ENCODE measurements around the gene RASGEF1B. TPM values are rescaled to one million over a fixed set of nuclear protein-coding genes. Genes with fewer than 3 reads are reported as not detected.
A peak's percentile ranks its signal among the peaks of the same experiment; 100 is the strongest.

The RASGEF1B gene
- total RNA-seq, 4 donors from 2014 or later, result 14.1 to 31.0 (median 26.2) TPM

GRCh38 chr4:81467672-81467964 is 4.1 kb downstream of the RASGEF1B start:
- H3K27me3 ChIP-seq, result no peaks in the 10 kb centered on the region
- H3K27ac ChIP-seq, result no peak overlapping the region
- H3K4me1 ChIP-seq, result peaks cover 14 to 72% (median 48%) of the 10 kb centered on the region in 4 donors
- WGBS, 2 donors (ENCODE audit: low coverage in 1 of 2), result 13 to 15% methylated on average over 1 of the region's 1 CpG
- intact Hi-C loops (cut with DNase I; ENCODE audit: low total_unique reads), result loop anchor here (5.0 kb wide), 1 partner anchor 375 kb away; no protein-coding TSS in a partner anchor
- no peaks in the 10 kb centered on the region for H3K36me3 ChIP-seq
- H3K9me3 ChIP-seq, result no peaks in the 10 kb centered on the region
- no peak overlapping the region for H3K4me3 ChIP-seq
- in situ Hi-C loops (cut with MboI; ENCODE audit: low pct_ligation_motif_present in 1 of 4, low pct_unique_long_range_greater_than_20kb in 1 of 4, low sequenced_read_pairs in 3 of 4), result loop anchor here (5.0 to 10.0 kb wide), 2 partner anchors 375 to 377 kb away; no protein-coding TSS in a partner anchor
- TF ChIP-seq EP300 (IDR thresholded peaks at IDR 0.05; ENCODE audit: low read depth) (no peak), CTCF (IDR thresholded peaks at IDR 0.05) (peak in 1 of 5 experiments; percentile 26)
- DNase-seq, result no peak

GRCh38 chr4:81466841-81467671 is 4.7 kb downstream of the RASGEF1B start:
- Histone ChIP-seq H3K27me3 (no peaks in the 10 kb centered on the region), H3K4me1 (peaks cover 15 to 73% (median 50%) of the 10 kb centered on the region in 4 donors), H3K9me3 (no peaks in the 10 kb centered on the region), H3K36me3 (no peaks in the 10 kb centered on the region), H3K4me3 (no peak overlapping the region), H3K27ac (peak overlapping the region; percentile 72 to 80 (median 76))
- TF ChIP-seq CTCF (IDR thresholded peaks at IDR 0.05), result peak; percentile 90 to 96 (median 93)
- TF ChIP-seq POLR2A (IDR thresholded peaks at IDR 0.05), result no peak
- TF ChIP-seq EP300 (IDR thresholded peaks at IDR 0.05; ENCODE audit: low read depth), result no peak
- no peak for TF ChIP-seq POLR2AphosphoS5 (IDR thresholded peaks at IDR 0.05)
- in situ Hi-C loops (cut with MboI; ENCODE audit: low pct_ligation_motif_present in 1 of 4, low pct_unique_long_range_greater_than_20kb in 1 of 4, low sequenced_read_pairs in 3 of 4) (loop anchor here (5.0 to 10.0 kb wide), 2 partner anchors 375 to 378 kb away; no protein-coding TSS in a partner anchor), intact Hi-C loops (cut with DNase I; ENCODE audit: low total_unique reads) (loop anchor here (5.0 kb wide), 1 partner anchor 375 kb away; no protein-coding TSS in a partner anchor)
- WGBS, 2 donors (ENCODE audit: low coverage in 1 of 2), result 26 to 27% methylated on average over 5 of the region's 5 CpGs
- peak; percentile 84 for DNase-seq

GRCh38 chr4:81465406-81466340 is 6.0 kb downstream of the RASGEF1B start:
- Histone ChIP-seq H3K4me1 (peaks cover 24 to 87% (median 60%) of the 10 kb centered on the region in 4 donors), H3K9me3 (no peaks in the 10 kb centered on the region), H3K27me3 (no peaks in the 10 kb centered on the region), H3K36me3 (no peaks in the 10 kb centered on the region), H3K27ac (peak overlapping the region; percentile 72 to 80 (median 76)), H3K4me3 (peak overlapping the region in 2 of 4 donors; percentile 5 to 16)
- DNase-seq, result no peak
- in situ Hi-C loops (cut with MboI; ENCODE audit: low pct_ligation_motif_present in 1 of 4, low pct_unique_long_range_greater_than_20kb in 1 of 4, low sequenced_read_pairs in 3 of 4), result loop anchor here (5.0 to 10.0 kb wide), 2 partner anchors 377 to 379 kb away; no protein-coding TSS in a partner anchor
- intact Hi-C loops (cut with DNase I; ENCODE audit: low total_unique reads), result loop anchor here (5.0 kb wide), 1 partner anchor 377 kb away; no protein-coding TSS in a partner anchor
- WGBS, 2 donors (ENCODE audit: low coverage in 1 of 2), result 35 to 48% methylated on average over 7 to 8 of the region's 8 CpGs
- TF ChIP-seq POLR2AphosphoS5 (IDR thresholded peaks at IDR 0.05) (peak in 2 of 3 donors; percentile 16 to 37), EP300 (IDR thresholded peaks at IDR 0.05; ENCODE audit: low read depth) (no peak)

- peaks cover 18 to 56% (median 30%) of the 10 kb centered on the region in 4 donors for H3K4me1 ChIP-seq
- TF ChIP-seq EP300 (IDR thresholded peaks at IDR 0.05; ENCODE audit: low read depth) (no peak), CTCF (IDR thresholded peaks at IDR 0.05) (peak in 1 of 5 experiments; percentile 16), POLR2A (IDR thresholded peaks at IDR 0.05) (no peak)
- H3K27me3 ChIP-seq, result no peaks in the 10 kb centered on the region
- no peak for DNase-seq
- intact Hi-C loops (cut with DNase I; ENCODE audit: low total_unique reads) (no loop called here), in situ Hi-C loops (cut with MboI; ENCODE audit: low pct_ligation_motif_present in 1 of 4, low pct_unique_long_range_greater_than_20kb in 1 of 4, low sequenced_read_pairs in 3 of 4) (loop anchor here in 1 of 4 donors (10.0 kb wide), 1 partner anchor 384 kb away; no protein-coding TSS in a partner anchor)
- peak overlapping the region in 2 of 4 donors; percentile 32 to 46 for H3K27ac ChIP-seq
- 60 to 100% methylated on average over 1 to 3 of the region's 3 CpGs for WGBS, 2 donors (ENCODE audit: low coverage in 1 of 2)
- H3K9me3 ChIP-seq, result no peaks in the 10 kb centered on the region
- no peak overlapping the region for H3K4me3 ChIP-seq
- H3K36me3 ChIP-seq, result peaks cover 0 to 4% (median 0%) of the 10 kb centered on the region in 4 donors
Measured at GRCh38 chr4:81460834-81461233, 10.9 kb downstream of the RASGEF1B start.

Data from transverse colon (tissue), 4 donors.